DMS153 (cell line): ENCODE measurements around the gene GBA3.

ENCODE experiments used
- DNase-seq: peaks from one replicate; lab custom pipeline; 2025; lab: John Stamatoyannopoulos, UW

Gene GBA3

DNA sequence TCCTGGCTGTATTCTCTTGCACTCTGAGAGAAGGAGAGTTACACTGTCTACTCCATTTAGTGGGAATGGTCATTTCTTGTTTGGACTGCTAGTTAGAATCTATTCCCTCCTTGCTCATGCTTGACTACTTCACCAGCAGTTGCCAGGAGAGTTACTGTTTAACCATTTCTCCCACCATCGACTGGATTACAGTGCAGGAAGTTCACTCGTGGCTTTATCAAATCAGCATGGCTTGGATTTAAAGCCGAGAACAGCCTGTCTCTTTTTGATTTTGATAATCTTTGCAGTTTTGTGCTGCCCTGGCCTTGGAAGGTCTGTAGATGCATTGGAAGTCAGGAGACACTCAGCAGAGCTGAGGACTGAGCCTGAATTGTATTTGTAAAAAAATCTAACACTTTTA is 3.2 kb downstream of the GBA3 start:
- DNase-seq, result no peak

GRCh38 chr4:22703912-22704311 is 11.2 kb downstream of the GBA3 start:
- DNase-seq, result no peak

GRCh38 chr4:22707390-22707789 is 14.7 kb downstream of the GBA3 start:
- no peak for DNase-seq

- no peak for DNase-seq
These were observed 16.2 kb downstream of the GBA3 start for GRCh38 chr4:22708961-22709360.

DNA sequence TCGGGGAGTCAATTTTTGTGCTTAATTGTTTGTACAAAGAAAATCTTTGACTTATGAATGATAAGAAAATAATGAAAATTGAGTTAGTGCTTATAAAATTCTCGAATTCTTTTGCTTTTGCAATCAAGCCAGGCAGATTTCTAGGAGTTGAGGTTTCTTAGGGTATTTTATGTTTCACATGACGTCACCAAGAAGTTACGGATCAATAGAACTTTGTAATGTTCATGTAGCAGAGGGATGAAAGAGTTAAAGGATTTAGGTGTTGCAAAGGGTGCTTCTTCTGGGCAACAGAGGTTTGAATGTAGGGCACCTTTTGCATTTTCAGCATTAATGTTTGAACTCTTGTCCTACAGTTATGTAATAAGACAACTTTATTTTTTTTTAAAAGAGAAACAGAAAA is 19.4 kb downstream of the GBA3 start:
- DNase-seq, result no peak

GRCh38 chr4:22712529-22712928 is 19.8 kb downstream of the GBA3 start:
- no peak for DNase-seq

- no peak for DNase-seq
These were observed 21.1 kb downstream of the GBA3 start for GRCh38 chr4:22713841-22714240.

DNA sequence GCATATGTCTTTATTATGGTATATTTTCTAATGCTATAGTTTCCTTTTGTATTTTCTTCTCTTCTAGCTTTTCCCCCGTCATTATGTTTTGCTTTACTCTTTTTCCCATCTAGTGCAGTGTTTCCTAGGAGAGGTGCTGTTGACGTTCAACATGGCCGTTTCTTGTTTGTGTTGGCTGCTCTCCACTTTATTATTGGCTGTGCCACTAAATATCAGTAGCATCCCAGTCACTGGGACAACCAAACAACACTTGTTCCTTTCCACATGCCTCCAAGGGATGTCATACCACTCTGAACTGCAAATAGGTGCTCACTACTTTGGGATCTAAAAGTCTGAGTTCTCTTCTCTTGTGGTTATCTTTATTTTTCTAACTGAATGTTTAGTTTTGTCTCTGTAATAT is 26.5 kb downstream of the GBA3 start:
- no peak for DNase-seq

DNA sequence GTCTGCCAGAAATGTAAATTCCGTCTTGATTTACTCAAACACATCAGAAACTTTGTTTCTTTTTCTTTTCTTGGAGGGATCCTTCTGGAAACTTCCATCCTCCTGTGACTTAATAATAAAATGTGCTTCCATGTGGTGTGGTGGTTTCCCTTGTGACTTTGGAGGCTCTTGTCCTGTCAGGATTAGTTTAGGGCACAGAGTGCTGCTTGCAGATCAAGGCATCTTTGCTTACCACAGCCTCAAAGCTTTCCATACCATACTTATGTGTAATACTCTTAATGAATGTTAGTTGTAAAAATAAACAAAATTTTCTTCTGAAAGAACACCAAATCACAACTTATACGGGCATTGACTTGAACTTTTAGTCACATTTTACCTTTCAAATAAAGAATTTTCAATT is 27.4 kb downstream of the GBA3 start:
- DNase-seq, result no peak

DNA sequence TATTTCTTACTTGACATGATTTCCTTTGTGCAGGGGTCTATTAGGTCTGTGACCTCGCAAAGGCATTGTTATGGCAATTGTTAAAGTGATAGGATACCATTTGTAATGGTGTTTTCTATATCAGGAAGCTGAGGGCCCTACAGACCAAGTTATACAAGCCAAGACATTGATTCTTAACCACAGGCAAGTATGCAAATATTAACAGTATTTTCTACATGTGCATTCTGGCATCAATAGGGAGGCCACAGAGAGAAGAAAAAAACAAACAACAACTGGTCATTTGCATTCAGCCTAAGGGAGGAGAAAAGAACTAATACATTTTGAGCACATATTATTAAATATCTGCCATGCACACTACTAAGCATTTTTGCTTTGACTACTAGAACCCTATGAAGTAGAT is 28.5 kb downstream of the GBA3 start:
- DNase-seq, result no peak

DNA sequence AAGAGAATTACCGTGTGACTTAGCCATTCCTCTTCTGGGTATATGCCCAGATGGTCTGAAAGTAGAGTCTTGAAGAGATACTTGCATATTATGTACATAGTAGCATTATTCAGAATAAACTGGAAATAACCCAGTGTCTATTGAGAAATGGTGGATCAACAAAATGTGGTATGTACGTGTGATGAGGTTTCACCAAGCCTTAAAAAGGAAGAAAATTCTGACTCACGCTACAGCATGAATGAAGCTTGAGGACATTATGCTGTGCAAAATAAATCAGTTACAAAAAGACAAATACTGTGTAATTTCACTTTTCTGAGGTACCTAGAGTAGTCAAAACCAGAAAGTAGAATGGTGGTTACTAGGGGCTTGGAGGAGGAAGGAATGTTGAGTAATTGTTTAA is 37.3 kb downstream of the GBA3 start:
- no peak for DNase-seq

DNA sequence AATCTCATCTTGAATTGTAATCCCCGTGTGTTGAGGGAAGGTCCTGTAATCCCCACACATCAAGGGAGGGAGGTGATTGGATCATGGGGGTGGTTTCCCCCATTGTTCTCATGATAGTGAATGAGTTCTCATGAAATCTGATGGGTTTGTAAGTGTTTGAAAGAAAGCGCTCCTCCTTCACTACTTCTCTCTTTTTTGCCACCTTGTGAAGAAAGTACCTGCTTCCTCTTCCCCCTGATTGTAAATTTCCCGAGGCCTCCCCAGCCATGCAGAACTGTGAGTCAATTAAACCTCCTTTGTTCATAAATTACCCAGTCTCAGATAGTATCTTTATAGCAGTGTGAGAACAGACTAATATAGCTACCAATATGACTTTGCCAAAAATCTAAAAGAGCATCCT is 41.1 kb downstream of the GBA3 start:
- DNase-seq, result no peak

GRCh38 chr4:22736912-22737311 is 44.2 kb downstream of the GBA3 start:
- DNase-seq, result no peak

GRCh38 chr4:22739968-22740367 is 47.2 kb downstream of the GBA3 start:
- DNase-seq, result no peak

- no peak for DNase-seq
These were observed 49.0 kb downstream of the GBA3 start for GRCh38 chr4:22741744-22742143.

GRCh38 chr4:22743290-22743689 is 50.6 kb downstream of the GBA3 start:
- DNase-seq, result no peak

GRCh38 chr4:22744478-22745062 is 51.8 kb downstream of the GBA3 start:
- no peak for DNase-seq

DNA sequence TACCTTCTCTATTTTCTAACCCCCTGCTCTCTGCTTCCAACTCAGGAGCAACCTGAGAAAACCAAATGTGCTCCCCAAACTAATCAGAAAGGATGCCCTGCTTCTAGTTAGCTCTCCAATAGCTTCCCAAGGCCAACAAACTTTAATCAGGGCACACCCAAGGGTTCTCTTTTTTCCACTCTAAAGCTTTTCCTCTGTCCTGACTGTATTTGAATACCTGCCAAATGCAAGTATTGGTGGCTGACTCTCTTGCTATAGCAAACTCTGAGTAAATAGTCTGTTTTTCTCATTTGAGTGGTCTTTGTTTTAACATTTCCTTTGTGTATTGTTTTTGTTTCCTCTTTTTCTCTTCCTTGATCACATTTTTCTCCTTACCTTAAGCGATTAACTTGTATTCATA is 52.5 kb downstream of the GBA3 start:
- no peak for DNase-seq

GRCh38 chr4:22754116-22754515 is 61.4 kb downstream of the GBA3 start:
- DNase-seq, result no peak

GRCh38 chr4:22762548-22762947 is 69.8 kb downstream of the GBA3 start:
- no peak for DNase-seq

DNA sequence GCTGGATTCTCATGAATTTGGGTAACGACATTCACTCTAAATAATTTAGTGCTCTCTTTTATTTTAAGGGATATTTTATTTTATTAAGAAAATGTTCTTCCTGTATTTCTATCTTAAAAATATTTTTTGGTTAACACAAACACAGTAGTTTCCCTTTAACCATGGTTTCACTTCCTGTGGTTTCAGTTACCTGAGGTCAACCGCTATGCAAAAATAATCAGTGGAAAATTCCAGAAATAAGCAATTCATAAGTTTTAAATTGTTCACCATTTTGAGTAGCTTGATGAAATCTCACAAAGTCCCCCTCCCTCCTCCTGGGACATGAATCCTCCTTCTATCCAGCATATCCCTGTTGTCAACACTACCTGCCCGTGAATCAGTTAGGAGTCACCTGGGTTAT is 71.4 kb downstream of the GBA3 start:
- DNase-seq, result no peak

GRCh38 chr4:22766068-22766467 is 73.3 kb downstream of the GBA3 start:
- no peak for DNase-seq

DNA sequence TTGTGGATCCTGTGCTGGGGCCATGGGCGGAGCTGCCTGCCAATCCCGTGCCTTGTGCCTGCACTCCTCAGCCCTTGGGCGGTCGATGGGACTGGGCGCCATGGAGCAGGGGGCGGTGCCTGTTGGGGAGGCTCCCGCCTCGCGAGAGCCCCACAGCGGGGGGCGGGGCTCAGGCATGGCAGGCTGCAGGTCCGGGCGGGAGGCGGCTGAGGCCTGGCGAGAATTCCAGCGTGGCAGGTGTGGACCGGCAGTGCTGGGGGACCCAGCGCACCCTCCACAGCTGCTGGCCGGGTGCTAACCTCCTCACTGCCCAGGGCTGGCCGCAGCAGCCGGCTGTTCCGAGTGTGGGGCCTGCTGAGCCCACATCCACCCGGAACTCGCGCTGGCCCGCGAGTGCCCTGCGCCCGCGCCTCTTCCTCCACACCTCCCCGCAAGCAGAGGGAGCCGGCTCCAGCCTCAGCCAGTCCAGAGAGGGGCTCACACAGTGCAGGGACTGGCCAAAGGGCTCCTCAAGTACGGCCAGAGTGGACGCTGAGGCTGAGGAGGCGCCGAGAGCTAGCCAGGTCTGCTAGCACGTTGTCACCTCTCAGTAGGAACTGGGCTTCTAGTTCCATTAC is 85.9 kb downstream of the GBA3 start:
- no peak for DNase-seq

DNA sequence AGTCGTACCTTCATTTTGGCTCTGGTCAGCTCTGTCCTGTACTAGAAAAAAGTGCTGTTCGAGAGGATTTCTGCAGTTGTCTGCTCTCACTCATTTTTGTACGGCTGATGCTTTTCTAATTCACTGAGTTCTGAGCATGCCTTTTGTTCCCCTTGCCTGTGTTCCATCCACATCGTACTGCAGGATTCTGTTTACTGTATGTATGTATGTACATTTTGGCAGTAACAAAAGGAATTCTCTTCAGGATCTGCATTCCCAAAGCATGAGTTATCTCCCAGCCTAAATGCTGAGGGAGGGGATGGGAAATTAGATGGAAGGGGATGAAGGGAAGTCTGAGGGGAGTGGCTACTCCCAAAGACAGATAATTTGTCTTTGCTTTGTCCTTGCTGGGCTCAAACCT is 87.6 kb downstream of the GBA3 start:
- no peak for DNase-seq
